Activated CD4-positive, alpha-beta T cell treated with anti-CD3 and anti-CD28 coated beads, Interleukin-2, amount 50 U/mL, for 1 hour (primary cell): Measurements from ENCODE around the gene CRACR2B.

ENCODE experiments used
- DNase-seq: peaks from one replicate; pipeline ENCODE4 v3.0.0-alpha.2; 2020

CRACR2B gene

GRCh38 chr11:794766-795633, 32.7 kb upstream of the CRACR2B start:
- DNase-seq: no peak

- DNase-seq: peak; percentile 69
These were observed 31.8 kb upstream of the CRACR2B start for GRCh38 chr11:795634-796564.

- no peak for DNase-seq
These were observed 31.0 kb upstream of the CRACR2B start for GRCh38 chr11:796565-797295.

- peak; percentile 63 for DNase-seq
These were observed 30.2 kb upstream of the CRACR2B start for GRCh38 chr11:797296-798092.

GRCh38 chr11:798093-798713, 29.5 kb upstream of the CRACR2B start, which contains the start of gene SLC25A22:
TSS of gene SLC25A22 (minus strand) at chr11:798281. CDS start at chr11:795006, 3,275 bp downstream.
- peak; percentile 80 for DNase-seq

GRCh38 chr11:799641-800316, 27.9 kb upstream of the CRACR2B start:
- no peak for DNase-seq

- no peak for DNase-seq
These were observed 27.2 kb upstream of the CRACR2B start for GRCh38 chr11:800473-800872.

- DNase-seq: no peak
These were observed 26.5 kb upstream of the CRACR2B start for GRCh38 chr11:801097-801780.

GRCh38 chr11:802018-802617, 25.6 kb upstream of the CRACR2B start:
- DNase-seq: no peak

GRCh38 chr11:802693-803466, 24.8 kb upstream of the CRACR2B start:
- DNase-seq: no peak

GRCh38 chr11:803467-803742, 24.3 kb upstream of the CRACR2B start:
- DNase-seq: no peak

- DNase-seq: no peak
These were observed 23.7 kb upstream of the CRACR2B start for GRCh38 chr11:803770-804598.

GRCh38 chr11:804599-804964, 23.1 kb upstream of the CRACR2B start:
- no peak for DNase-seq

- DNase-seq: no peak
These were observed 19.1 kb upstream of the CRACR2B start for GRCh38 chr11:808427-809286.

- peak; percentile 97 for DNase-seq
These were observed 18.3 kb upstream of the CRACR2B start, which contains the start of gene RPLP2 for GRCh38 chr11:809287-810039. TSS of gene RPLP2 (plus strand) at chr11:809967. CDS start at chr11:810235, 268 bp downstream.

GRCh38 chr11:810040-810567, 17.6 kb upstream of the CRACR2B start:
- DNase-seq: no peak
